ENCODE results near the gene CDC42EP4.

Gene CDC42EP4

GRCh38 chr17:73311781-73312641 is at the start of gene CDC42EP4:
Gene CDC42EP4 (minus strand): TSS chr17:73312001. CDS start chr17:73286500, 25,501 bp downstream.
- DNase-seq (ENCODE audit: low spot score) = peak; percentile 92

GRCh38 chr17:73360961-73361761 is 49.4 kb upstream of the CDC42EP4 start:
- no peak for DNase-seq (ENCODE audit: low spot score)

GRCh38 chr17:73359987-73360410 is 48.2 kb upstream of the CDC42EP4 start:
- DNase-seq (ENCODE audit: low spot score) = no peak

- no peak for DNase-seq (ENCODE audit: low spot score)
These were observed 47.6 kb upstream of the CDC42EP4 start for GRCh38 chr17:73359352-73359751.

GRCh38 chr17:73358668-73359067 is 46.9 kb upstream of the CDC42EP4 start:
- no peak for DNase-seq (ENCODE audit: low spot score)

GRCh38 chr17:73357981-73358380 is 46.2 kb upstream of the CDC42EP4 start:
- DNase-seq (ENCODE audit: low spot score) = no peak

- no peak for DNase-seq (ENCODE audit: low spot score)
These were observed 45.5 kb upstream of the CDC42EP4 start for GRCh38 chr17:73357318-73357717.

- no peak for DNase-seq (ENCODE audit: low spot score)
These were observed 44.9 kb upstream of the CDC42EP4 start for GRCh38 chr17:73356561-73357170.

GRCh38 chr17:73354423-73355284 is 42.9 kb upstream of the CDC42EP4 start:
- DNase-seq (ENCODE audit: low spot score) = no peak

GRCh38 chr17:73352261-73352660 is 40.5 kb upstream of the CDC42EP4 start:
- DNase-seq (ENCODE audit: low spot score) = no peak

GRCh38 chr17:73351764-73352163 is 40.0 kb upstream of the CDC42EP4 start:
- no peak for DNase-seq (ENCODE audit: low spot score)

- no peak for DNase-seq (ENCODE audit: low spot score)
These were observed 39.1 kb upstream of the CDC42EP4 start for GRCh38 chr17:73350864-73351263.

- no peak for DNase-seq (ENCODE audit: low spot score)
These were observed 37.8 kb upstream of the CDC42EP4 start for GRCh38 chr17:73349647-73350046.

- peak; percentile 90 for DNase-seq (ENCODE audit: low spot score)
These were observed 37.3 kb upstream of the CDC42EP4 start for GRCh38 chr17:73349138-73349537.

- no peak for DNase-seq (ENCODE audit: low spot score)
These were observed 37.0 kb upstream of the CDC42EP4 start for GRCh38 chr17:73348829-73349095.

GRCh38 chr17:73348018-73348828 is 36.4 kb upstream of the CDC42EP4 start:
- DNase-seq (ENCODE audit: low spot score) = no peak

GRCh38 chr17:73347351-73347750 is 35.5 kb upstream of the CDC42EP4 start:
- DNase-seq (ENCODE audit: low spot score) = peak; percentile 78

GRCh38 chr17:73346501-73347162 is 34.8 kb upstream of the CDC42EP4 start:
- DNase-seq (ENCODE audit: low spot score) = no peak

- no peak for DNase-seq (ENCODE audit: low spot score)
These were observed 32.1 kb upstream of the CDC42EP4 start for GRCh38 chr17:73343739-73344454.

GRCh38 chr17:73343168-73343634 is 31.4 kb upstream of the CDC42EP4 start:
- peak; percentile 84 for DNase-seq (ENCODE audit: low spot score)

All from putamen (tissue), 1 donor.